Esophagus muscularis mucosa (tissue), 3 donors: ENCODE measurements around the gene ZNF275.

Experiments
- EP300 ChIP-seq: sonication (generic); formaldehyde crosslinking; IDR thresholded peaks from one replicate; pipeline ENCODE4 v1.6.1; 2017; ENCODE audit warnings: antibody characterized with exemption
- TF ChIP-seq, protein P1 (sequence below), 3 experiments: fragments of 200-600 bp in 2 of 3; fragments of 450-650 bp in 1 of 3; sonication (generic) in 2 of 3; IDR thresholded peaks; one replicate each; pipeline ENCODE4 v1.5.1; 2017 to 2019; ENCODE audit warnings: antibody characterized with exemption in 3 of 3, mild to moderate bottlenecking in 2 of 3, moderate library complexity in 1 of 3

DNA sequence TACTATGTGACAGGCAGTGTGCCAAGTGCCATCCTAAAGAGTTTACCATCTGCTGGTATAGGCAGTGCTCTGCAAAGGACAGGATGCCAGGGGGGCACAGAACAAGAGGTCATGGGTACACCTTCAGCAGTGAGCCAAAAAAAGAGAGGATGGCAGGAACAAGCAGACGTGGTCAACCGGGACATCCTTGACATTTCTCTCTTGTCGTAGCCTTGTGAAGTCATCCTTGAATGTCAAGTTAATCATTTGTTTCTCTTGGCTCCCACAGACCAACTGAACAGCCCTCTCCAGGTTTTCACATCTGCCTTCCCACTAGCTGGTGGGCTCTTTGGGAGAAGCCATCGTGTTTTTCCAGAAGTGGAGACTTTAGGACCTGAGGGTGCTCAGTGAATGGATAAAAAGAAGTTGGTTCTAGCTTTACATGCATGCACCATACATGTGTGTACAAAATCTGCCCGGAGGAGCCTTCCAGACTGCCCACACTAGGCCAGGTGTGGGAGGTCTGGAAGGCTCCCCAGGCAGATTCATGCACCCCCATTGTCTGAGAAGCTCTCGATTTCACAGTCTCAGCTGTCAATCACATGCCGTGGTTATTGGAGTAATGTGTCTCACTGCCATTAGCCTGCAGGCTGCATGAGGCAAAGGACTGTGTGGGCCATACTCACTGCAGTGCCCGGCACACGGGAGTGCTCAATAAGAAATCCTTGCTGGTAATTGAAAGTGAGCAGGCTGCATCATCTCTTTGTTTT, 28.8 kb upstream of the ZNF275 start:
- TF ChIP-seq, protein P1, sequence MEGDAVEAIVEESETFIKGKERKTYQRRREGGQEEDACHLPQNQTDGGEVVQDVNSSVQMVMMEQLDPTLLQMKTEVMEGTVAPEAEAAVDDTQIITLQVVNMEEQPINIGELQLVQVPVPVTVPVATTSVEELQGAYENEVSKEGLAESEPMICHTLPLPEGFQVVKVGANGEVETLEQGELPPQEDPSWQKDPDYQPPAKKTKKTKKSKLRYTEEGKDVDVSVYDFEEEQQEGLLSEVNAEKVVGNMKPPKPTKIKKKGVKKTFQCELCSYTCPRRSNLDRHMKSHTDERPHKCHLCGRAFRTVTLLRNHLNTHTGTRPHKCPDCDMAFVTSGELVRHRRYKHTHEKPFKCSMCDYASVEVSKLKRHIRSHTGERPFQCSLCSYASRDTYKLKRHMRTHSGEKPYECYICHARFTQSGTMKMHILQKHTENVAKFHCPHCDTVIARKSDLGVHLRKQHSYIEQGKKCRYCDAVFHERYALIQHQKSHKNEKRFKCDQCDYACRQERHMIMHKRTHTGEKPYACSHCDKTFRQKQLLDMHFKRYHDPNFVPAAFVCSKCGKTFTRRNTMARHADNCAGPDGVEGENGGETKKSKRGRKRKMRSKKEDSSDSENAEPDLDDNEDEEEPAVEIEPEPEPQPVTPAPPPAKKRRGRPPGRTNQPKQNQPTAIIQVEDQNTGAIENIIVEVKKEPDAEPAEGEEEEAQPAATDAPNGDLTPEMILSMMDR (IDR thresholded peaks at IDR 0.05), result no peak
- TF ChIP-seq EP300, result no peak
